ENCODE data around the gene PALLD.

DNA sequence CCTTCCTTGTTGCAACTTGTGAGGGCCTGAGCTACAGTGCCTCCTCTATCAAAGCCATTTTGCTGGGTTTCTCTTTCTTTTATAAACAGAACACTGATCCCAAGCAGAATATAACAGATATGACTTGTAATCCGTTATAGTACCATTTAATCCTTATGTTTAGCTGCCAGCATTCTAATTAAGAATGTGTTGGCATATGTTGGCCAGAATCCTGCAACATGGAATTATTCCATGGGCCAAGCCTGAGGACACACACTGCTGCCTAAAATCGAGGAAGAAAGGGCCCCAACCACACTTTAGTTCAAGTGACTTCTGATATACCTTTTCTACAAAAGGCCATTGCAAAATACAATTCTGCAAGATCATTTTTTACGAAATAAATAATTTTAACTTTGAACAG, 28.0 kb downstream of the PALLD start:
- TF ChIP-seq EZH2 (optimal IDR thresholded peaks at IDR 0.05; ENCODE audit: low read depth, low read length): no peak
- TF ChIP-seq, protein P1, sequence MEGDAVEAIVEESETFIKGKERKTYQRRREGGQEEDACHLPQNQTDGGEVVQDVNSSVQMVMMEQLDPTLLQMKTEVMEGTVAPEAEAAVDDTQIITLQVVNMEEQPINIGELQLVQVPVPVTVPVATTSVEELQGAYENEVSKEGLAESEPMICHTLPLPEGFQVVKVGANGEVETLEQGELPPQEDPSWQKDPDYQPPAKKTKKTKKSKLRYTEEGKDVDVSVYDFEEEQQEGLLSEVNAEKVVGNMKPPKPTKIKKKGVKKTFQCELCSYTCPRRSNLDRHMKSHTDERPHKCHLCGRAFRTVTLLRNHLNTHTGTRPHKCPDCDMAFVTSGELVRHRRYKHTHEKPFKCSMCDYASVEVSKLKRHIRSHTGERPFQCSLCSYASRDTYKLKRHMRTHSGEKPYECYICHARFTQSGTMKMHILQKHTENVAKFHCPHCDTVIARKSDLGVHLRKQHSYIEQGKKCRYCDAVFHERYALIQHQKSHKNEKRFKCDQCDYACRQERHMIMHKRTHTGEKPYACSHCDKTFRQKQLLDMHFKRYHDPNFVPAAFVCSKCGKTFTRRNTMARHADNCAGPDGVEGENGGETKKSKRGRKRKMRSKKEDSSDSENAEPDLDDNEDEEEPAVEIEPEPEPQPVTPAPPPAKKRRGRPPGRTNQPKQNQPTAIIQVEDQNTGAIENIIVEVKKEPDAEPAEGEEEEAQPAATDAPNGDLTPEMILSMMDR (IDR thresholded peaks at IDR 0.05; ENCODE audit: low read length): no peak
- no peak for TF ChIP-seq EZH2phosphoT487 (IDR thresholded peaks at IDR 0.05; ENCODE audit: low read length)
